Astrocyte of the cerebellum (primary cell): ENCODE results near the gene DISP3.

Experiments
- DNase-seq: peaks from one replicate; pipeline ENCODE4 v3.0.0-alpha.2; 2011; ENCODE audit warnings: low read depth
- H3K4me3 ChIP-seq: 2 replicates; pipeline ENCODE4 v1.5.1; 2011; ENCODE audit warnings: mild to moderate bottlenecking, low read depth, low read length, moderate library complexity
- in situ Hi-C: cut with HindIII; loops from 2 replicates; pipeline ENCODE4 v1.10.0; 2017; ENCODE audit warnings: low sequenced_read_pairs
- TF ChIP-seq, protein P1 (sequence below): IDR thresholded peaks from 2 replicates; pipeline ENCODE4 v1.5.1; 2012; ENCODE audit warnings: low read length, low read depth, moderate library complexity, mild to moderate bottlenecking; ENCODE audit errors: missing control alignments

The DISP3 gene

DNA sequence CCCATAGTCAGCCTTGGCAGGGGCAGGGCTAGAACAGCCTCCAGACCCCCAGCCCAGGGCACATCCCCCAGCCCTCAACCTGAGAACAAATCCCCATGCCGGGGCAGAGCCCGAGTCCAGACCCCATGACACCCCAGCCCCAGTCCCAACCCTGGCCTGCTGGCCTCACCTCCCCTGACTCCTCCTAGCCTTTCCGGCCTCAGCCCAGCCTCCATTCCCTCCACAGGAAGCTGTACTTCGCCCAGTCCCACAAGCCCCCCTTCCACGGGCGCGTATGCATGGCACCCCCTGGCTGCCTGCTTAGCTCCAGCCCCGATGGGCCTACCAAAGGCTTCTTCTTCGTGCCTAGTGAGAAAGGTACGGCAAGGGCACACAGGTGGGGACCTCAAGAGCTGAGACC, 50.4 kb downstream of the DISP3 start:
- in situ Hi-C loops, result no loop called here
- no peak overlapping the region for H3K4me3 ChIP-seq
- TF ChIP-seq, protein P1, sequence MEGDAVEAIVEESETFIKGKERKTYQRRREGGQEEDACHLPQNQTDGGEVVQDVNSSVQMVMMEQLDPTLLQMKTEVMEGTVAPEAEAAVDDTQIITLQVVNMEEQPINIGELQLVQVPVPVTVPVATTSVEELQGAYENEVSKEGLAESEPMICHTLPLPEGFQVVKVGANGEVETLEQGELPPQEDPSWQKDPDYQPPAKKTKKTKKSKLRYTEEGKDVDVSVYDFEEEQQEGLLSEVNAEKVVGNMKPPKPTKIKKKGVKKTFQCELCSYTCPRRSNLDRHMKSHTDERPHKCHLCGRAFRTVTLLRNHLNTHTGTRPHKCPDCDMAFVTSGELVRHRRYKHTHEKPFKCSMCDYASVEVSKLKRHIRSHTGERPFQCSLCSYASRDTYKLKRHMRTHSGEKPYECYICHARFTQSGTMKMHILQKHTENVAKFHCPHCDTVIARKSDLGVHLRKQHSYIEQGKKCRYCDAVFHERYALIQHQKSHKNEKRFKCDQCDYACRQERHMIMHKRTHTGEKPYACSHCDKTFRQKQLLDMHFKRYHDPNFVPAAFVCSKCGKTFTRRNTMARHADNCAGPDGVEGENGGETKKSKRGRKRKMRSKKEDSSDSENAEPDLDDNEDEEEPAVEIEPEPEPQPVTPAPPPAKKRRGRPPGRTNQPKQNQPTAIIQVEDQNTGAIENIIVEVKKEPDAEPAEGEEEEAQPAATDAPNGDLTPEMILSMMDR, result no peak
- no peak for DNase-seq

DNA sequence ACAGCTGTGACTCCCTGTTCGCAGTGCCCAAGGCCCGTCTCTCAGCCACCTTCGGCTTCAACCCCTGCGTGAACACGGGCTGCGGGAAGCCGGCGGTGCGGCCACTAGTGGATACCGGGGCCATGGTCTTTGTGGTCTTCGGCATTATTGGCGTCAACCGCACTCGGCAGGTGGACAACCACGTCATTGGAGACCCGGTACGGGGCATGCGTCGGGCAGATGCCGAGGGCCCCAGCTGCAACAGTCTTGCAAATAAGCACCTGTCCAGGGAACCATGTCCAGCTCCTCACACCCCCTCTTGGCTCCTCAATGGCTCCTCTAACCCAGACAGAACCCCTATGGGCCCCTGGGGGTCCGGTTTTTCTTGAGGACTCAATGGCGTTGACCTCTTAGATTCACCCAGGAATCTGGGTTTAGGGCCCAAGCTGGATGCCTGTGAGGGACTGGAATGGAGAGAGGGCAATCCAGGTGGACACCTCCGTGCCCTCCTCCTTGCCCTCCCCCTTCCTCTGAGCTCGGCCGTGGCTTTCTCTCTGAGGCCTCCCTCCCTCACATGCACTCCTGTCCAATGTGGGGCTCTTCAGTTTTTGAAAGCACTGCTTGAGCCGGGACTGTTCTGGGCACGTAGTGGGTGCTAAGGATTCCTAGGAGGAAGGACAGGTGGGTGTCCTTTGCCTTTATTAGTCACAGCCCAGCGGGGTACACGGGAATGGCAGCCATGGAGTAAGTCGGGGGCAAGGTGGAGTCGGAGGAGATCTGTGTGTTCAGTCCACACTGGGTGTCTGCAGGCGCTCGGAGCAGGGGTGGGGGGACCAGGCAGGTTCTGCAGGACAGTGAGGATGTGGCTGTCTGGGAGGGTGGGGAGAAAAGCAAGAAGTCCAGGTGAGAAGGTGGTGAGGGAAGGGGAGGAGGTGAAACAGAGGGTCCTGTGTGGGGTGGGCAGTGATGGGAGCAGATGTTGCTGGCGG, 51.1 kb downstream of the DISP3 start:
- TF ChIP-seq, protein P1, result no peak
- no peak for DNase-seq
- in situ Hi-C loops, result no loop called here
- no peak overlapping the region for H3K4me3 ChIP-seq

DNA sequence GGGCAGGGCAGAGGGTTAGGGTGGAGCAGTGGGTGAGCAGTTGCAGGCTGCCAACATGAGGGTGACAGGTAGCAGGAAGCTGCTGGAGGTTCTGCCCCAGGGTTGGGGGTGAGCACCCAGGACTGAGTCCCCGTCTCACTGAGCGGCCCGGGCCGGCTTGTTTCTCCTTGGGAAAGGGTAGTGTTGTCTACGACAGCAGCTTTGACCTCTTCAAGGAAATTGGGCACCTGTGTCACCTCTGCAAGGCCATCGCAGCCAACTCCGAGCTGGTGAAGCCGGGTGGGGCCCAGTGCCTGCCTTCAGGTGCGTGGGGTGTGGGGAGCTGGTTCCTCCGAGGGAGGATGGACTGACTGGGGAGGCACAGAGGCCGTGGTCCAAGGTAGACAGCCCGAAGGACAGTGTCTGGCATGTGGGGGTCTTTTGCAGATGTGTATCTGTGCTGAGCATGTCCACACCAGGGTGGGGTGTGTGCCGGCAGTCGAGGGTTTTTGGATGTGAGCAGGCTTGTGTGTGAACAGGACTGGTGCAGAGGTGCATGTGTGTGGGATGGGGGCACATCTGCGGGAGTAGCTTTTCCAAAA, 51.9 kb downstream of the DISP3 start:
- in situ Hi-C loops, result no loop called here
- DNase-seq, result no peak
- TF ChIP-seq, protein P1, result no peak
- no peak overlapping the region for H3K4me3 ChIP-seq

DNA sequence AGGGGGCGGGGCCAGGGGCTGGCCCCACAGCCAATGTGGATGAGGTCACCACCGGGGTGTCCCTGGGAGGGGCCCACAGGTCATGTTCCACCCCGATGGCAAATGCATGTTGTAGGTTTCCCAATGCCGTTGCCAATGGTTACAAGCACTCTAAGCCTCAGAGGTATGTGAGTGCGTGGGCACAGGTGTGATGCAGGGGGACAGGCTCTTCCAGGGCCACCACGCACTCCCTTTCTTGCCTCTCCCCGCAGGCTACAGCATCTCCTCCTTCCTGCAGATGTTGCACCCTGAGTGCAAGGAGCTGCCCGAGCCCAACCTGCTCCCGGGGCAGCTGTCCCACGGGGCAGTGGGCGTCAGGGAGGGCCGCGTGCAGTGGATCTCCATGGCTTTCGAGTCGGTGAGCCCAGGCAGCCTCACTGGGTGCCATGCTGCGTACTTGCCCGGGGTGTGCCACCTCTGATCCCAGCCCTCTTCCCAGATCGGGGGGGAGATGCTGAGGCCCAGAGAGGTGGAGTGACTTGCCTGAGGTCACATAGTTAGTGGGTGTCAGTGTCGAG, 52.4 kb downstream of the DISP3 start:
- no peak overlapping the region for H3K4me3 ChIP-seq
- DNase-seq, result no peak
- TF ChIP-seq, protein P1, result no peak
- in situ Hi-C loops, result no loop called here

DNA sequence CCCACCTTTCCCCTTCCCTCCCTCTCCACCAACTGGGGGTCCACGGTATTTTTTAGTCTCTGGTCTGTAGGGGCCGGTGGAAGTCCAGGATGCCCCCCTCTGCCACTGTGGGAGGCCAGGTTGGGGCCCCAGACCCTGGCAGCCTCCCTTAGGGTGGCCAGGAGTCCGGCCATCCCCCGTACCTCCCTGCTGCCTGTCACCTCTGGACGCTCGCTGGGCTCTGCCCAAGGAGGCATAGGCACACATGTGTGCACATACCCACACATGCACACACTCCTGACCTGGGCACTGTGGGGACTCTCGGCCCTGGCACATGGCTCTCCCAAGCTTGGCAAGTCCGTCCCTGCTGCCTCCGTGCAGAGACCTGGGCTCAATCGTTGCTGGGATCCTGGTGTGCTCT, 53.0 kb downstream of the DISP3 start:
- no peak overlapping the region for H3K4me3 ChIP-seq
- DNase-seq, result no peak
- in situ Hi-C loops, result no loop called here
- TF ChIP-seq, protein P1, result no peak

DNA sequence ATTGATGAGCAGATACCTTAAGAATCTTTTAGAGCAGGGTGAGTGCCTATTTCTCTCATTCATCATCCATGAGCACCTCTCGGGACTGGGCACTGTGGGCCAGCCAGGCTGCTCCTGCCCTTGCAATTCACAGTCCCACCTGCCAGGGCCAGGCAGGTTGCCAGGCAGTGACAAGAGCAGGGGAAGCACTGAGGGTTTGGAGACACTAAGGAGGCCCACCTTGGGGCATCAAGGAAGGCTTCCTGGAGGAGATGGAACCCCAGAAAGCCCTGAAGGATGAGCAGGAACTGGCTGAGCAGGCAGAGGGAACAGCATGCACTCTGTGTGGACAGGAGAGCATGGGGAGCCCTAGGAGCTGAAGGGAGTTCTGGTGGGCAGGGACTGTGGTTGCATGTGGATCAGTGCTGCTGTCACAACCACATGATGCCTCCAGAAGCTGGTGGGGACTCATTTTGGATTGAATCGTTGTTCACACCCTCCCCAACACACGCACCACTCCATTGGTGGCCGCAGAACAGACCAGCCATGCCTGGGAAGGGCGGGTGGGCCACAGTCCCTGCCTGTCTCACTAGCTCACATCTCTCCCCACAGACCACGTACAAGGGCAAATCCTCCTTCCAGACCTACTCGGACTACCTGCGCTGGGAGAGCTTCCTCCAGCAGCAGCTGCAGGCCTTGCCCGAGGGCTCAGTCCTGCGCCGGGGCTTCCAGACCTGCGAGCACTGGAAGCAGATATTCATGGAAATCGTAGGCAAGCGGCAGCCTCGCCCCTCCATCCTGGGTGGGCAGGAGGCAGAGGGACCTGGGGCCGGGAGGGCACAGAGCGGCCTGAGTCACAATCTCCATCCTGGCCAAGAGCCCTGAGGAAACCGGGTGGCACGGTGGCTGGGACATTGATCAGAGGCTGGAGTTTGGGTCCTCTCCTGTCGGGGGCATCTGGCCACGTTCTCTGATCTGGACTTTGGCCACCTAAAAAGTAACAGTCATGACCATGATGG, 55.1 kb downstream of the DISP3 start:
- DNase-seq, result no peak
- in situ Hi-C loops, result no loop called here
- TF ChIP-seq, protein P1, result no peak
- no peak overlapping the region for H3K4me3 ChIP-seq
